Measurements from ENCODE around the gene MITF. TPM values are rescaled to one million over a fixed set of nuclear protein-coding genes. Genes with fewer than 3 reads are reported as not detected.

The MITF gene
- polyA plus RNA-seq, 1 experiment, result 30.9 TPM

- peaks cover 3% of the 10 kb centered on the region for H3K27me3 ChIP-seq (ENCODE audit: control insufficient read depth, insufficient read depth, low read length)
- H3K4me3 ChIP-seq (ENCODE audit: low read depth, low read length), result no peak overlapping the region
- ChIA-PET CTCF (interaction anchor here (1.0 to 1.2 kb wide), 4 partner anchors 12 to 28 kb away, joined by 3 to 4 read pairs (median 3); partner anchors contain the start of gene MITF), POLR2A (no interaction called here)
- TF ChIP-seq, protein P1, sequence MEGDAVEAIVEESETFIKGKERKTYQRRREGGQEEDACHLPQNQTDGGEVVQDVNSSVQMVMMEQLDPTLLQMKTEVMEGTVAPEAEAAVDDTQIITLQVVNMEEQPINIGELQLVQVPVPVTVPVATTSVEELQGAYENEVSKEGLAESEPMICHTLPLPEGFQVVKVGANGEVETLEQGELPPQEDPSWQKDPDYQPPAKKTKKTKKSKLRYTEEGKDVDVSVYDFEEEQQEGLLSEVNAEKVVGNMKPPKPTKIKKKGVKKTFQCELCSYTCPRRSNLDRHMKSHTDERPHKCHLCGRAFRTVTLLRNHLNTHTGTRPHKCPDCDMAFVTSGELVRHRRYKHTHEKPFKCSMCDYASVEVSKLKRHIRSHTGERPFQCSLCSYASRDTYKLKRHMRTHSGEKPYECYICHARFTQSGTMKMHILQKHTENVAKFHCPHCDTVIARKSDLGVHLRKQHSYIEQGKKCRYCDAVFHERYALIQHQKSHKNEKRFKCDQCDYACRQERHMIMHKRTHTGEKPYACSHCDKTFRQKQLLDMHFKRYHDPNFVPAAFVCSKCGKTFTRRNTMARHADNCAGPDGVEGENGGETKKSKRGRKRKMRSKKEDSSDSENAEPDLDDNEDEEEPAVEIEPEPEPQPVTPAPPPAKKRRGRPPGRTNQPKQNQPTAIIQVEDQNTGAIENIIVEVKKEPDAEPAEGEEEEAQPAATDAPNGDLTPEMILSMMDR (IDR thresholded peaks at IDR 0.05; ENCODE audit: insufficient read depth, low read depth, low read length), result no peak
- H3K36me3 ChIP-seq (ENCODE audit: control insufficient read depth, insufficient read depth, low read length), result no peaks in the 10 kb centered on the region
- DNase-seq (ENCODE audit: low read depth), result no peak
Measured at GRCh38 chr3:69718866-69719586, 20.2 kb upstream of the MITF start.

DNA sequence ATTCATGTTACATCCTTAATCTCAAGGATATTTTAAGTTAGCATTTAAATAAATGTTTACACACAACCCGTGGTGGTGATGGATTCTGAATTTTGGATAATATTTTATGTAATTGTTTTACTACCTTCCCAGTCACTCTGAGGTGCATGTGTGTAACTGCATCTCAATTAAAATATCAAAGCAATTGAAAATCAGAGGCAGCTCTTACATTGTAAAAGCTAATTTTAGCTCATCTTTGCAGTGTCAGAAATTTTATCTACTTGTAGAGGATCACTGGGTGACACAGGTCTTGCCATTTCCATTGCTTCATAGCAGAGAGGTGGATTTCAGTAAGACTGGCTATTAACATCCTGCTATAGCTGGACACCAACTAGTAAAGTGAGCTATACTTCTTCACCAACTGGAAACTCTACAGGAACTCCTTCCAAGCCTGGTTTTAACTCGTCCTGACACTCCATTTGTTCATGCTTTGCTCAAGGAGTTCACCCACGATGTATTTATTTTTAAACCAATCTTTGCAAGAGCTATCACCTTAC is 19.6 kb upstream of the MITF start:
- CTCF ChIA-PET, result interaction anchor here (1.0 to 1.2 kb wide), 4 partner anchors 11 to 29 kb away, joined by 3 to 4 read pairs (median 3); partner anchors contain the start of gene MITF

DNA sequence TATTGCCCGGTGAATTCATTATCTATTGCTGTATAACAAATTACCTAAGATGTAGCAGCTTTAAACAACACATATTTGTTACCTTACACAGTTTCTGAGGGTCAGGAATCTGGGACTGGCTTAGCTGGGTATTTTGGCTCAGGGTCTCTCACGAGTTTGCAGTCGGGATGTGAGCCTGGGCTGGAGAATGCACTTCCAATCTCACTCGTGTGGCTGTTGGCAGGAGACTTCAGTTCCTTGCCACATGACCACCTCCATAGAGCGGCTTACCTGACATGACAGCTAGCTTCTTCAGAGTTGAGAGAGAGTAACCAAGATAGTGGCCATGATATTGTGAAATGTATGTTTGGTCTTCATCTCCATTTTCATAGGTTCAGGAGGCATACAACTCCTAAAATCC is 18.4 kb upstream of the MITF start:
- H3K4me3 ChIP-seq (ENCODE audit: low read depth, low read length), result no peak overlapping the region
- TF ChIP-seq, protein P1 (IDR thresholded peaks at IDR 0.05; ENCODE audit: insufficient read depth, low read depth, low read length), result no peak
- ChIA-PET POLR2A (no interaction called here), CTCF (interaction anchor here (1.2 kb wide), 1 partner anchor 18 kb away, joined by 3 read pairs; no protein-coding TSS in a partner anchor)
- H3K27me3 ChIP-seq (ENCODE audit: control insufficient read depth, insufficient read depth, low read length), result peaks cover 3% of the 10 kb centered on the region
- DNase-seq (ENCODE audit: low read depth), result no peak
- H3K36me3 ChIP-seq (ENCODE audit: control insufficient read depth, insufficient read depth, low read length), result no peaks in the 10 kb centered on the region

More for the DNA sequence above, 19.6 kb upstream of the MITF start:
- Histone ChIP-seq H3K4me3 (ENCODE audit: low read depth, low read length) (no peak overlapping the region), H3K27me3 (ENCODE audit: control insufficient read depth, insufficient read depth, low read length) (peaks cover 3% of the 10 kb centered on the region), H3K36me3 (ENCODE audit: control insufficient read depth, insufficient read depth, low read length) (no peaks in the 10 kb centered on the region)
- POLR2A ChIA-PET, result no interaction called here
- DNase-seq (ENCODE audit: low read depth), result no peak
- TF ChIP-seq, protein P1 (IDR thresholded peaks at IDR 0.05; ENCODE audit: insufficient read depth, low read depth, low read length), result no peak

DNA sequence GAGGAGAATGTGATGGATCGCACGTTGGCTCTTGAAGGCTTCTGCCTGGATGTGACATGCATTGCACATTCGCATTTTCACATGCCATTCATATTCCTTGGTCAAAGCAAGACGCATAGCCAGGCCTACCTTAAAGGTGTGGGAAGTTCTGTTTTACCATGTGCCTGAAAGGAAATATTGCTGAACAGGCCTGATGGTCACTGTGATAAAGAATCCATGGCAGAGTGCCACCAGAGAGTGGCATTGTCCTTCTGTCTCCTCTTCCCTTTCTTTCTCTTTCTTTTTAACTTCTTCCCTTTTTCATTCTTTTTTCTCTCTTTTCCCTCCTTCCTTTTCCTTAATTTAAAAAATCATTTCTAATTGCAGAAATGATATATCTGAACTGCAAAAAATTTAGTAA is 15.9 kb upstream of the MITF start:
- H3K4me3 ChIP-seq (ENCODE audit: low read depth, low read length), result no peak overlapping the region
- H3K27me3 ChIP-seq (ENCODE audit: control insufficient read depth, insufficient read depth, low read length), result peaks cover 3% of the 10 kb centered on the region
- ChIA-PET POLR2A (no interaction called here), CTCF (no interaction called here)
- H3K36me3 ChIP-seq (ENCODE audit: control insufficient read depth, insufficient read depth, low read length), result no peaks in the 10 kb centered on the region
- DNase-seq (ENCODE audit: low read depth), result no peak
- TF ChIP-seq, protein P1 (IDR thresholded peaks at IDR 0.05; ENCODE audit: insufficient read depth, low read depth, low read length), result no peak

DNA sequence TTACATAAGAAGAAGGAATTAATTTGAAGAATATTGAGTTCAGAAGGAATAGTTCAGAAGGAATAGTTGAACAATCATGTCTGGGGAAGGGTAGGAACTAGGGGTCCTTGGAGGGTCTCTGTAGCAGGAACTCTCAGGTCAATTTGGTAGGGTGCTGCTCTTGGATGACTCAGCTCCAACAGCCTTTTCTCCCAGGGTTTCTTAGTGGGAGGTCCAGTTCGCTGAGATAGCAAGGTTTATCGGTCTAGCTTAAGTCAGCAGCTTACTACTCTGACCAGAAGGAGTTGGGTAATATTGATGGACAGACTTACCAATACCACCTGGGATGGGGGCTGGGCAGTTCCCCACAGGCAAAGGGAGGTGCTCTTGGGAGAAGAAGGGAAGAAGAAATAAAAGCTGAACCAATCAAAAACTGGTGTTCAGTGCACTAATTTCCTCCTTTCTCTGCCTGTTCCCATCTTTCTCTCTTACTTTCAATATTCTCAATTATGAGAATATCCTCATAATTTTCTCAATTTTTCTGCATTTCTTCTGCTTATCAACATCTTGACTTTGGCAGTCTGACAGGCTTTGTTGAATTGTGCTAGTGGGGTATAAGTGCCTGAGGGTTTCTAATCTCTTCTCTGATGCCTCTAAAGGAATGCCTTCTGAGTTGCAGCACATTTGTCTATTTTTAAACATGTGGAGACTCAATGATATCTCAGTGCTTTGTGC is 14.4 kb upstream of the MITF start:
- Histone ChIP-seq H3K4me3 (ENCODE audit: low read depth, low read length) (no peak overlapping the region), H3K27me3 (ENCODE audit: control insufficient read depth, insufficient read depth, low read length) (peaks cover 3% of the 10 kb centered on the region), H3K36me3 (ENCODE audit: control insufficient read depth, insufficient read depth, low read length) (no peaks in the 10 kb centered on the region)
- DNase-seq (ENCODE audit: low read depth), result no peak
- POLR2A ChIA-PET, result no interaction called here
- TF ChIP-seq, protein P1 (IDR thresholded peaks at IDR 0.05; ENCODE audit: insufficient read depth, low read depth, low read length), result no peak
- CTCF ChIA-PET, result no interaction called here
